Esophagus mucosa (tissue), 1 donor: ENCODE results near the gene RNF187. TPM values are rescaled to one million over a fixed set of nuclear protein-coding genes. Genes with fewer than 3 reads are reported as not detected.

Experiments used
- ATAC-seq: fragments of 200-7000 bp; cut with Tn5 transposase; one replicate; pipeline ENCODE4 v1.9.1; 2020
- total RNA-seq: library from RNA; stranded (reverse); gene quantifications from one replicate; pipeline ENCODE4 v1.2.4, GENCODE V29; 2023
- donor health status: DM: yes; HTN: yes; CAD: no.

The RNF187 gene
- total RNA-seq, 1 donor from 2014 or later, result 126 TPM

DNA sequence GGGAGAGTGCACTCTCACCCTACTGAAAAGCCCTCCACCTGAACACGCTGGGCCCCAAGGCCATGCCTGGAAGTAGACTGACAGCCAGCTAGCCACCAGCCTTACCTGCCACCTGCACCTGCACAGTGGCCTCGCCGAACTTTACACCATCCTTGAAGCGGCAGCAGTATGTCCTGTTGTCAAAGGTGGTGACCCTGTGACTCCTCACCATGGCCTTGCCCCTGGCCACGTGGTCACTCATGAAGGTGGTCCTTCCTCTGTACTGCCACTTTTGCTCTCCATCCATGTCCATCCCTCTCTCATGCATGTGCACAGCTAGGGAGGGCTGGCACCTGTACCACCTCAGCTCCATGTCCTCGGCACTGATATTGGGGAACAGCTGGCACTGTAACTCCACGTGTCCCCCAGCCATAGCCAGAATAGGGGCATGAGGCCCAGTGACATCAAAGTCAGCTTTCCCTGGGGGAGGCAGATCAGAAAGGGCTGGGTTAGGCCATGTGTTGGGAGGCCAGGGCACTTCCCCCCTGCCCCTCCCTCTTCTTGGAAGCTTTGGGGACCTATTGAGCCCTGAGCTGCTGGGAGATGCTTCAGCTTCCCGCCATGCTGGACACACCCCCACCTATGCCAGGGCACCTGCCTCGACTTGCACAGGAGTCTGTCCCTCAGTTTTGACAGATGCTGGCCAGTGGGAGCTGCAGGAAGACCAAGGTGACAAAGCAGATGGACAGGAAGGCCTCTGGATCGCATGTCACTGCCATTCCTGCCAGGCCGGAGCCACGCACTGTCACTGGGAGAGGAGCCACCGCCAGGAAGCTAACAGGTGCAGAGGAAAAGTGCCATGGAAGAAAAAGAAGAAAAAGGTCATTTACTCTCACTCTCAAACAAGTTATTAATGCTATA is 24.6 kb downstream of the RNF187 start:
- ATAC-seq, result no peak

DNA sequence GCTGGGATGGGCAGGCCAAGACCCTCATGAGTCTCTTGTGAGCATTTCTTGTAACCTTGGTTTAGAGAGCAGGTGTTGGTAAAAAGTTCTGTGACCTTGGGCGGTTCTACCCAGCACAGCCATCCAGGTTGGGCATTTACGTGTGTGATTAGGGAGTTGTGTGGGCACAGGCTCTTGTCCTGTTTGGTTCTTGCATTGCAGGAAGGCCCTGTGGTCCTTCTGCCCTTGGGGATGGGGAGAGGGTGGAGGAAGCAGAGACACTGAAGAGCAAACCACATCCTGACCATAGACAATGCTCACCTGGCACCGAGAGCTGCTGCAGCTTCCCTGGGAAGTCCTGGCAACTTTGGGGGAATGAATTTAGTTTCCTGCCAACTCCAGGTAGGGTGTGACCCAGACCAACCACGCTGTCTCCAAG is 25.6 kb downstream of the RNF187 start:
- no peak for ATAC-seq

DNA sequence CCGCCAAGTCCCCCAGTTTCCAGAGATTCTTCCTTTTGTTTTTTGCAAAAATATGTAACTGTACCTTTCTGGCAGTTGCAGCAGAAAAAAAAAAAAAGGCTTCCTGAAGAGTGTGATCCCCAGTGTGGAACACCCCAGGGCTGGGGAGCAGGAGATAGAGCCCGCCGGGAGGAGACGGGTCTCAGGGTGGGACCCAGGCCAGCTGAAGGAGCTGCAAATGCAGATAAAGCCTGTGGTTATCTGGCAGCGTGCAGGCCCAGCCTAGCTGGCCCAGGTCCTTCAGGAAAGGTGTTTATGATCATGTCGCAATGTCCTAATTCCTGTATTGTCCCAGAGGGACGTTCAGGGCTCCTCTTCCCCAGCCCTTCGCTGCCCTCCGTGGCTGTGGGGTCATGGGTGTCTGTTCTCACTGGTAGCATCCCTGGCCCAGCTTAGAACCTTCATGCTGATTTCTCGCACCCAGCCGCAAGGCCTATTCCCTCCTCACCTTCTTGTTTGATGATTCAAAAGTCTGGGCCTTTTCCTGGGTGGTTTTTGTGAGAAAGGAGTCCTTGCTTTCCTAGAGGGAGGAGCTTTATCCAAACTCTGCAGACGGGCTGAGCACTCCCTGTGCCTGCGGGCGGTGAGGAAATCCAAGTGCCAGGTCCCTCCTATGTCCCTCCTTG is 26.2 kb downstream of the RNF187 start:
- no peak for ATAC-seq

DNA sequence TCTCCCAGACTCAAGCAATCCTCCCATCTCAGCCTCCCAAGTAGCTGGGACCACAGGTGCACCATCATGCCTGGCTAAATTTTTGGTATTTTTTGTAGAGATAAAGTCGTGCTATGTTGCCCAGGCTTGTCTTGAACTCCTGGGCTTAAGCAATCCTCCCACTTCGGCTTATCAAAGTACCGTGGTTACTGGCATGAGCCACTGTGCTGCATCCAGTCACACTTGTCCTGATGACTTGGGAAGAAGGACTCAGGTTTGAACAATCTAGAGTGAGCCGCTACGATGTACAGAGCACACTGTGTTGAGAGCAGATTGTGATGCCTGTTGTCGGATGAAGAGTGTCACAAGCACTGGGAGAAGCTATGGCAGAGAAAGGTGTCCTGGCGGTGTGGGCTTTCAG is 27.2 kb downstream of the RNF187 start:
- no peak for ATAC-seq

DNA sequence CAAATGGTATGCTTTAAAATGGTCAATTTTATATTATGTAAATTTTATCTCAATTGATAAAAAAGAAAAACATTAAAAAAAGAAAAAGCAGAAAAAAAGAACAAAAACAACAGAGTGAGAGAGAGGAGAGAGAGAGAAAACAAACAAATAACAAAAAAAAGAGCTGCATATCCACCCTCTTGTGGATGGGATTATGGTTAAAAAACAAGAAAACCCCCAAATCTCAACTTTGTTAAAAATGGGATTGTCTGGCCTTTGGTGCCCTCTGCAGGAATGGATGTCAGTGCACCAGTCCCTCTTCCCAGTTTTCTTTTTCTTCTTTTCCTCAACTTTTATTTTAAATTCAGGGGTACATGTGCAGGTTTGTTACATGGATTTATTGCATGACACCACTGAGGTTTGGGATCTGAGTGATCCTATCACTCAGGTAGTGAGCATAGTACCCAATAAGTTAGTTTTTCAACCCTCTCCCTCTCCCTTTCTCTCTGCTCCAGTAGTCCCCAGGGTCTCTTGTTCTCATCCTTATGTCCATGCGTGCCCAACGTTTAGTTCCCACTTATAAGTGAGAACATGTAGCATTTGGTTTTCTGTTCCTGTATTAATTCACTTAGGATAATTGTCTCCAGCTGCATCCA is 28.1 kb downstream of the RNF187 start:
- no peak for ATAC-seq

DNA sequence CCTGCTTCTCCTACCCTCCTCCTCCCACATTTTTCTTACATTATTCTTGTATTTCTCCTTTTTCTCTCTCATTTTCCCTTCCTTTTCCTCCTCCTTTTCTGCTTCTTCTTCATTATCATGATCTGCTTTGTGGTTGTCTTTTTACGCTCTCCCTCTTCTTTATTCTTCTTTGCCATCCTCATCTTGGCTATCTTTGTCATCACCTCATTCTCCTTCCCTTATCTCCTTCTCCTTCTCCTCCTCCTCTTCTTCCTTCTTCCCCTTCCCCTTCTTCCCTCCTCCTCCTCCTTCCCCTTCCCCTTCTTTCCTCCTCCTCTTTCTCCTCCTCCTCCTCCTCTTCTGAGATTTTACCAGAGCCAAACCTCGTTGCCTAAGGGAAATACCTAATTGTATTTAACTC is 30.5 kb downstream of the RNF187 start:
- ATAC-seq, result no peak

DNA sequence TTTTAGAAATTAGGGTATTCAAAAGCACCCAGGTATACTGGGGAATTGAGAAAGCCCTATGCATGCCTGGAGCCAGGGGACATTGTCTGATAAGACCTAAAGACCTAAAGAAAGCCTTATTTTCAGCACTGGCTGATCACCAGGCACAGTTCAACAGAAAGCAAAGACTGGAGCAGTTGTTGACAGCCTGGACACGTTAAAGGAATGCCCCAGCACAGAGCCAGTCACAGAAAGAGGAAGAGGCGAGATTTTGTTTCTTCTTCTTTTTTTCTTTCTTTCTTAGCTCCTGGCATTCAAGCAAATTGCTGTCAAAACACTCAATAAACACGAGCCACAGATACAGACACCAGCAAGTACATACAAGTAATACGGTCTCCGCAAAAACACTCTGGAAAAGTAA is 40.4 kb downstream of the RNF187 start:
- no peak for ATAC-seq

DNA sequence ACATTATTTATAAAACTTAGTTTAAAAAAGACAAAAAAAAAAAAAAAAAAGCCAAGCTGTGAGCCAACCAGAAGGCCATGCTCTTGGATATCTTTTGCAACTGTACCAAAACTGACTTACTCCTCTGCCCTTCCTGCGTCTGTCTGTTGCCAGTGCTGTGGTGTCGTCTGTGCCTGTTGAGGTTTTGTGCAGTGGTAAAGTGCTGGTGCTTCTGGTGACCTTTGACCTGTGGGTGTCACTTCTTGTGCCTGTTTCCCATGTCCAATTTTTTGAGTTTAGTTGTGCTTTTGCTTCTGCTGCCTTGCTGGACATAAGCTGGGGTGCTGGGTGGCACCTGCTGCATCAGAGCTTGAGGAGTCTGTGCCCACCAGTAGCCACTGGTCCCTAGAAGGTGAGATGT is 41.4 kb downstream of the RNF187 start:
- ATAC-seq, result no peak

DNA sequence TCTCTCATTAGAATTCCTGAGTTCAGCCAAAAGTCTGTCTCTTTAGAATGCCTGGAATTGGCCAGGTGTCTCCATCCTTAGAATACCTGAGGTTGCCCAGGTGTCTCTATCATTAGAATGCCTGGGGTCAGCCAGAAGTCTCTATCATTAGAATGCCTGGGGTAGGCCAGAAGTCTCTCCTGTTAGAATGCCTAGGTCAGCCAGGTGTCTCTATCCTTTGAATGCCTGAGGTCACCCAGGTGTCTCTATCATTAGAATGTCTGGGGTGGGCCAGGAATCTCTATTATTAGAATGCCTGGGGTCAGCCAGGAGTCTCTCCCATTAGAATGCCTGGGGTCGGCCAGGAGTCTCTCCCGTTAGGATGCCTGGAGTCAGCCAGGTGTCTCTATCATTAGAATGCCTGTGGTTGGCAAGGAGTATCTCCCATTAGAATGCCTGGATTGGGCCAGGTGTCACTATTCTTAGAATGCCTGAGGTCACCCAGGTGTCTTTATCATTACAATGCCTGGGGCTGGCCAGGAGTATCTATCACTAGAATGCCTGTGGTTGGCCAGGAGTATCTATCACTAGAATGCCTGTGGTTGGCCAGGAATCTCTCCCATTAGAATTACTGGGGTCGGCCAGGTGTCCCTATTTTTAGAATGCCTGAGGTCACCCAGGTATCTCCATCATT is 43.0 kb downstream of the RNF187 start:
- no peak for ATAC-seq

DNA sequence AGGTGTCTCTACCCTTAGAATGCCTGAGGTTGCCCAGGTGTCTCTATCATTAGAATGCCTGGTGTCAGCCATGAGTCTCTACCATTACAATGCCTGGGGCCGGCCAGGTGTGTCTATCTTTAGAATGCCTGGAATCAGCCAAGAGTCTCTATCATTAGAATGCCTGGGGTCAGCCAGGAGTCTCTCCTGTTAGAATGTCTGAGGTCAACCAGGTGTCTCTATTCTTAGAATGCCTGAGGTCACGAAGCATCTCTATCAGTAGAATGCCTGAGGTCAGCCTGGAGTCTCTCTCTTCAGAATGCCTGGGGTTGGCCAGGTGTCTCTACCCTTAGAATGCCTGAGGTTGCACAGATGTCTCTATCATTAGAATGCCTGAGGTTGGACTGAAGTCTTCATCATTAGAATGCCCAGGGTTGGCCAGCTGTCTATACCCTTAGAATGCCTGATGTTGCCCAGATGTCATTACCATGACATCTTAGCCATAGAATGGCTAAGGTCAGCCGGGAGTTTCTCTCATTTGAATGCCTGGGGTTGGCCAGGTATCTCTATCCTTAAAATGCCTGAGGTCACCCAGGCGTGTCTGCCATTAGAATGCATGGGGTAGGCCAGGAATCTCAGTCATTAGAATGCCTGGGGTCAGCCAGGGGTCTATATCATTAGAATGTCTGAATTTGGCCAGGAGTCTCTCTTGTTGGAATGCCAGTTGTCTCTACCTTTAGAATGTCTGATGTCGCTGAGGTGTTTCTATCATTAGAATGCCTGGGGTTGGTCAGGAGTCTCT is 44.0 kb downstream of the RNF187 start:
- no peak for ATAC-seq

DNA sequence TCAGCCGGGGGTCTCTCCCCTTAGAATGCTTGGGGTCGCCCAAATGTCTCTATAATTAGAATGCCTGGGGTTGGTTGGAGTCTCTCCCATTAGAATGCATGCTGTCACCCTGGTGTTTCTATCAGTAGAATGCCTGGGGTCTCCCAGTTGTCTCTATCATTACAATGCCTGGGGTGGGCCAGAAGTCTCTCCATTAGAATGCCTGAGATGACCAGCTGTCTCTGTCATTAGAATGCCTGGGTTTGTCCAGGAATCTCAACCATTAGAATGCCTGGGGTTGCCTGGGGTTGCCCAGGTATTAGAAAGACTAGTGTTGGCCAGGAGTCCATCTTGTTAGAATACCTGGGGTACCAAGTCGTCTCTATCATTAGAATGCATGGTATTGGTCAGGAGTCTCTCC is 51.6 kb downstream of the RNF187 start:
- no peak for ATAC-seq

DNA sequence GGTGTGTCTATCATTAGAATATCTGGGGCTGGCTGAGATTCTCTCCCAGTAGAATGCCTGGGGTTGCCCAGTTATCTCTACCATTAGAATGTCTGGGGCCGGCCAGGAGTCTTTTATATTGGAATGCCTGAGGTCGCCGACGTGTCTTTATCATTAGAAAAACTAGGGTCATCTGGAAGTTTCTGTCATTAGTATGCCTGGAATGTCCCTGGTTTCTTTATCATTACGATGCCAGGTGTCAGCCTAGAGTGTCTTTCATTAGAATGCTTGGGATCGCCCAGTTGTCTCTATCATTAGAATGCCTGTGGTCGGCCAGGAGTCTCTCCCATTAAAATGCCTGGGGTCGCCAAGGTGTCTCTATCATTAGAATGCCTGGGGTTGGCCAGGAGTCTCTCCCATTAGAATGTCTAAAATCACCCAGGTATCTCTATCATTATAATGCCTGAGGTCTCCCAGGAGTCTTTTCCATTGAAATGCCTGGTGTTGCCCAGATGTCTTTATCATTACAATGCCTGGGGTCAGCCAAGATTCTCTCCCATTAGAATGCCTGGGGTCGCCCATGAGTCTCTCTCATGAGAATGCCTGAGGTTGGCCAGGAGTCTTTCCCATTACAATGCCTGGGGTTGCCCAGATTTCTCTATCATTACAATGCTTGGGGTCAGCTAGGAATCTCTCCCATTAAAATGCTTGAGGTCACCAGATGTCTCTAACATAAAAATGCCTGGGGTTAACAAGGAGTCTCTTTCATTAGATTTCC is 53.2 kb downstream of the RNF187 start:
- no peak for ATAC-seq

DNA sequence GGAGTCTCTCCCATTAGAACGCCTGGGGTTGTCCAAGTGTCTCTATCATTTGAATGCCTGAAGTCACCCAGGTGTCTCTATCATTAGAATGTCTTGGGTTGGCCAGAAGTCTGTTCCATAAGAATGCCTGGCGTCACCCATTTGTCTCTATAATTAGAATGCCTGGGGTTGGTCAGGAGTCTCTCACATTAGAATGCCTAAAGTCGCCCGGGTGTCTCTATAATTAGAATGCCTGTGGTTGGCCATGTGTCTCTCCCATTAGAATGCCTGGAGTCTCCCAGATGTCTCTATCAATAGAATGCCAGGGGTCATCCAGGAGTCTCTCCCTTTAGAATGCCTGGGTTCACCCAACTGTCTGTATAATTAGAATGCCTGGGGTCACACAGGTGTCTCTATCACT is 54.5 kb downstream of the RNF187 start:
- no peak for ATAC-seq

DNA sequence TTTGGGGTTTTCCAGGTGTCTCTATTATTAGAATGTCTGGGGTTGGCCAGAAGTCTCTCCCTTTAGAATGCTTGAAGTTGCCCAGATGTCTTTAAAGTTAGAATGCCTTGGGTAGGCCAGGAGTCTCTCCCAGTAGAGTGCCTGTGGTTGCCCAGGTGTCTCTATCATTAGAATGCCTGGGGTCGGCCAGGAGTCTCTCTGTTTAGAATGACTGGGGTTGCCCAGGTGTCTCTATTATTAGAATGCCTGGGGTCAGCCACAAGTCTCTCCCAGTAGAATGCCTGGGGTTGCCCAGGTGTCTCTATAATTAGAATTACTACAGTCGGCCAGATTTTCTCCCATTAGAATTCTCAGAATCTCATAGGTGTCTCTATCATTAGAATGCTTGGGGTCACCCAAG is 55.2 kb downstream of the RNF187 start:
- ATAC-seq, result no peak

DNA sequence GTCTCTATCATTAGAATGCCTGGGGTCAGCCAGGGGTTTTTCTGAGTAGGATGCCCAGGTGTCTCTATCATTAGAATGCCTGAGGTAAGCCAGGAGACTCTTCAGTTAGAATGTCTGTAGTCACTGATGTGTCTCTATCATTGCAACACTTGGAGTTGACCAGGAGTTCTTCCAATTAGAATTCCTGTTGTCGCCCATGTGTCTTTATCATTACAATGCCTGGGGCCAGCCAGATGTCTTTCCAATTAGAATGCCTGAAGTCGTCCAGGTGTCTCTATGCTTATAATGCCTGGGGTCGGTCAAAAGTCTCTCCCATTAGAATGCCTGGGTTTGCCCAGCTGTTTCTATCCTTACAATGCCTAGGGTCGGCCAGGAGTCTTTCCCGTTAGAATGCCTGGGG is 55.8 kb downstream of the RNF187 start:
- ATAC-seq, result no peak

DNA sequence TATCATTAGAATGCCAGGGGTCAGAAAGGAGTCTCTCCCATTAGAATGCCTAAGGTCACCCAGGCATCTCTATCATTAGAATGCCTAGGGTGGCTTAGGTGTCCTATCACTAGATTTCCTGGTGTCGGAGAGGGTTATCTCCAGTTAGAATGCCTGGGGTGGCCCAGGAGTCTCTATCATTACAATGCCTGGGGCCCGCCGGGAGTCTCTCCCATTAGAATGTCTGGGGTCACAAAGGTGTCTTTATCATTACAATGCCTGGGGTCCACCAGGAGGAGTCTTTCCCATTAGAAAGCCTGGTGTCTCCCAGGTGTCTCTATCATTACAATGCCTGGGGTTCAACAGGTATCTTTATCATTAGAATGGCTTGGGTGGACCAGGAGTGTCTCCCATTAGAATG is 56.2 kb downstream of the RNF187 start:
- ATAC-seq, result no peak

DNA sequence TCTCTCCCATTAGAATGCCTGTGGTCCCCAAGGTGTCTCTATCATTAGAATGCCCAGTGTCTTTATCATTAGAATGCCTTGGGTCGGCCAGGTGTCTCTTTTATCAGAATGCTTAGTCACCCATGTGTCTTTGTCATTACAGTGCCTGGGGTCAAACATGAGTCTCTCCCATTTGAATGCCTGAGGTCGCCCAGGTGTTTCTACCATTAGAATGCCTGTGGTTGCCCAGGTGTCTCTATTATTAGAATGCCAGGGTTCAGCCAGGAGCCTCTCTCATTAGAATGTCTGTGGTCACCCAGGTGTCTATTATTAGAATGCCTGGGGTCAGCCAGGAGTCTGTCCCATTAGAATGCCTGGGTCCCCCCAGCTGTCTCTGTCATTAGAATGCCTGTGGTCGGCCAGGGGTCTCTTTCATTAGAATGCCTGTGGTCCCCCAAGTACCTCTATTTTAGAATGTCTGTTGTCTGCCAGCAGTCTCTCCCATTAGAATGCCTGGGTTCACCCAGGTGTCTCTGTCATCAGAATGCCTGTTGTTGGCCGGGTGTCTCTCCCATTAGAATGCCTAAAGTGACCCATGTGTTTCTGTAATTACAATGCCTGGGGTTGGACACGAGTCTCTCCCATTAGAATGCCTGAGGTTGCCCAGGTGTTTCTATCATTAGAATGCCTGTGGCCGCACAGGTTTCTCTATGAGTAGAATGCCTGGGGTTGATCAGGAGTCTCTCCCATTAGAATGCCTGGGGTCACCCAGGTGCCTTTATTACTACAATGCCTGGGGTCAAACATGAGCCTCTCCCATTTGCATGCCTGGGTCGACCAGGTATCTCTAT is 57.1 kb downstream of the RNF187 start:
- ATAC-seq, result no peak

DNA sequence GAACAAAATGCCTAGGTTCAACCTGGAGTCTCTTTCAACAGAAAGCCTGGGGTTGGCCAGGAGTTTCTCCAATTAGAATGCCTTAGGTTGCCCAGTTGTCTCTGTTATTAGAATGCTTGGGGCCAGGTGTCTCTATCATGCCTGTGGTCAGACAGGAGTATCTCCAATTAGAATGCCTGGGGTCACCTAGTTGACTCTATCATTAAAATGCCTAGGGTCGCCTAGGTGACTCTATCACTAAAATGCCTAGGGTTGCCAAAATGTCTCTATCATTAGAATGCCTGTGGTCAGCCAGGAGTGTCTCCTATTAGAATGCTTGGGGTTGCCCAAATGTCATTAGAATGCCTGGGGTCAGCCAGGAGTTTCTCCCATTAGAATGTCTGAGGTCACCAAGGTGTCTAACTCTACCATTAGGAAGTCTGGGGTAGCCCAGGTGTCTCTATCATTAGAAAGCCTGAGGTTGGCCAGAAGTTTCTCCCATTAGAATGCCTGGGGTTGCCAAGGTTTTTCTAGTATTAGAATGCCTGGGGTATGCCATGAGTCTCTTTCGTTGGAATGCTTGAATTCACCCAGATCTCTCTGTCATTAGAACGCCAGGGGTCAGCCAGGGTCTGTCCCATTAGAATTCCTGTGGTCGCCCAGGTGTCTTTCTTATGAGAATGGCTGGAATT is 57.9 kb downstream of the RNF187 start:
- ATAC-seq, result no peak
